Measurements from ENCODE around the gene VWA7. TPM values are rescaled to one million over a fixed set of nuclear protein-coding genes. Genes with fewer than 3 reads are reported as not detected.

The VWA7 gene
- total RNA-seq, 2 experiments from 2014 or later = 5.2 to 5.4 TPM

DNA sequence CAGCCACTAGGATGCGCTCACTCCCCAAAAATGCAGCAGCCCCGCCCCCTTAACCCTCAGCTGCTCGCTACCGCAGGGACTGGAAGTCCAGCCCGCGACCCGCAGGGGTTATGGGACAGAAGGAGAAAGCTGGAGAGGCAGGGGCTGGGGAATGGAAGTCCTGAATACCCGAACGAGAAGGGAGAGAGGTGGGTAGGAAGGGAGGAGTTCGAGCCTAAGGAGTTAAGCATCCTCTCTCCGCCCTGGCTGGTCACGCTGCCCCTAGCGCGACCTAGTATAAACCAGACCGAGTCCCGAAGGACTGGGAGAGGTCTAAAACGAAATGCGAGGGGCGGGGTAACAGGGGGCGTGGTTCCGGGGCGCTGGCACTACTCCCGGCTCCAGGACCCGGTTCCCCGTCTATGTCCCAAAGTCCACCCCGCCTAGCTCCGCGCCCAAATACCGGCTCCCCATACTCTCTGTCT, 47.6 kb downstream of the VWA7 start:
- no peaks in the 10 kb centered on the region for H3K9me3 Mint-ChIP-seq
- peaks cover 80% of the 10 kb centered on the region for H3K4me1 Mint-ChIP-seq
- H3K4me3 Mint-ChIP-seq = peak overlapping the region; percentile 85
- CTCF ChIA-PET = interaction anchor here (0.5 to 4.2 kb wide), 20 partner anchors 9 to 133 kb away, joined by 3 to 16 read pairs (median 4); partner anchors contain the start of genes LY6G5C, MSH5, NEU1 and VARS1
- POLR2A ChIA-PET = interaction anchor here (1.0 kb wide), 1 partner anchor 11 kb away, joined by 3 read pairs; no protein-coding TSS in a partner anchor
- DNase-seq = peak; percentile 80
- H3K27me3 Mint-ChIP-seq = no peaks in the 10 kb centered on the region
- H3K27ac Mint-ChIP-seq = peak overlapping the region; percentile 76
- H3K36me3 Mint-ChIP-seq (ENCODE audit: low read depth) = peaks cover 54% of the 10 kb centered on the region

DNA sequence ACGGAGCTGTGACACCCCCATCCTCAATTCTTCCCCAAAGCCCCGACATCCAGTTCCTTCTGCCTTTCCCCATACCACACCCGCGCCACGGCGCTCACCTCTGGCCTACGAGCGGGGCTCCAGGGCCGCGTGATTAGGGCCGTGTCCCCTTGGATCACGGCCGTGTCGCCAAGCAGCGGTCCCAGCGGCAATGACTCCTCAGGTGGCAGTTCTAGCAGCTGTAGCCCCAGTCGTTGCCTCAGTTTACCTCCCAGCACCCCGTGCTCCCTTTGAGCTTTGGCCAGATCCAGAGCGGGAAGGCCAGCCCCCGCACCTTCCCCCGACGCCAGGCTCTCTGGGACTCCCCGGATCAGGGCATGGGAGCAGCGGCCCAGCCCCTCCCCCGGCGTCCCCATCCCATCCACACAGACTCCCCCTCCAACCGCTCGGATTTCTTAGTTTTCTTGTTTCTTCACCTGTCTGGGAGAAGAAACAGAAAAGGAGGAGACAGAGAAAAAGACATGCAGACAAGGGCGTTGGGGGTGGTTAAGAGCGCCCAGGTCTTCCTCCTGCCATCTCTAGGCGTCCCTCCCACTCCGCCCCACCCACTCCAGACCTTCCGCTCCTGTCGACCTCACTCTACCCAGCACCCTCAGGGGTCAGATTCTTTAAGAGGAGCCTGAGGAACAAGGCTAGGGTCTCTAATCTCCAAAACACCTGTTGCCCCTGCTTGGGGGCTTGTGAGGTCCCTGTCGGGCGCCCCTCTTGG, 48.2 kb downstream of the VWA7 start, which contains the start of gene DDAH2:
DDAH2 (minus strand) TSS at position 533 of the 748 bp plus-strand sequence; CDS start at position 395, 138 bp downstream.
- H3K4me3 Mint-ChIP-seq = peak within 1 kb of the TSS; percentile 85
- H3K27me3 Mint-ChIP-seq = no peaks in the 10 kb centered on the region
- H3K36me3 Mint-ChIP-seq (ENCODE audit: low read depth) = peaks cover 47% of the 10 kb centered on the region
- DNase-seq = no peak
- peak within 1 kb of the TSS; percentile 76 for H3K27ac Mint-ChIP-seq
- ChIA-PET POLR2A (interaction anchor here (1.0 kb wide), 1 partner anchor 11 kb away, joined by 3 read pairs; no protein-coding TSS in a partner anchor), CTCF (interaction anchor here (0.6 to 4.2 kb wide), 18 partner anchors 9 to 134 kb away, joined by 3 to 16 read pairs (median 4); partner anchors contain the start of genes LY6G5C, MSH5, NEU1 and VARS1)
- peaks cover 78% of the 10 kb centered on the region for H3K4me1 Mint-ChIP-seq
- no peaks in the 10 kb centered on the region for H3K9me3 Mint-ChIP-seq

DNA sequence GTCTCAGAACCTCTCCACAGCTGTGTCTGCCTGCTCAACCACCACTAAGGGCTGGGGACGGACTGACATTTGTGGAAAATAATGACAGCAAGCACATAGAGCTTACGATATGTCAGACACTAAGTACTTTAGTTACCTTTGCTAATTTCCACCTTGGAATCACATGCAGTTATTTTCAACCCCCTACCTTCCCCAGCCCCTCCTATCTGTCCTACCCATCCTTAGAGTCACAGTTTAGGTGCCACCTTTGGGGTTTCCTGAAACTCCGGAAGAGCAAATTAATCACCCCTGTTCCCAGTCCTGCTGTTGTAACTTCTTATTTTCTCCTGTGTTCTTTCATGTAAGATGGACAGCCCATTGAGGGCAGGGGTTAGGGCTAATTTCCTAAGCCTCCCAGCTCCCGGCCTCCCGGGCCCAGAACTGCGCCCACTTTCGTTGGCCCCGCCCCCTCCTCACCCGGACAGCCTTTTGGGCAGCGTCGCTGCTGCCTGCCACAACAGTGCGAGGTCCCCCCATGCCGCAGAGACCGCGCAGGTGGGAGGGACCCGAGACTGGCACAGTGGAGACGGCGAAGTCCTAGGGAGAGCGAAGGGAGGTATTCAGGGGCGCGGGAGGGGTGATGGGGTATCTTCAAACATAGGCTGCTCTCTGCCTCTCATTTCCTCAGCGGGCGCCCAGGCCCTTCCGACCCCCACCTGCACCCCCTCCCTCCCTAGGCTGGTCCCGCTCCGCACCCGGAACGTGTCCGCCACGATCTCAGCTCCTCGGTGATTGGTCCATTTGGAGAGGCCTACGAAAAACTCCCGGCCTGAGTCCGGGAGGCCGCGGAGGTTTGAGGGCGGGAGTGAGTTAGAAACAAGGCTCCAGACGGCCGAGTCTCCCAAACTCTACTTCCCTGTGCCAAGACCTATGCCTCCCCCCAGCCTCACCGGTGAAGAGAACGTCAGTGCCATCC, 49.1 kb downstream of the VWA7 start:
- CTCF ChIA-PET = interaction anchor here (1.3 to 2.1 kb wide), 5 partner anchors 8 to 100 kb away, joined by 3 to 7 read pairs (median 4); partner anchors contain the start of gene CLIC1
- no peak for DNase-seq
- H3K36me3 Mint-ChIP-seq (ENCODE audit: low read depth) = peaks cover 38% of the 10 kb centered on the region

DNA sequence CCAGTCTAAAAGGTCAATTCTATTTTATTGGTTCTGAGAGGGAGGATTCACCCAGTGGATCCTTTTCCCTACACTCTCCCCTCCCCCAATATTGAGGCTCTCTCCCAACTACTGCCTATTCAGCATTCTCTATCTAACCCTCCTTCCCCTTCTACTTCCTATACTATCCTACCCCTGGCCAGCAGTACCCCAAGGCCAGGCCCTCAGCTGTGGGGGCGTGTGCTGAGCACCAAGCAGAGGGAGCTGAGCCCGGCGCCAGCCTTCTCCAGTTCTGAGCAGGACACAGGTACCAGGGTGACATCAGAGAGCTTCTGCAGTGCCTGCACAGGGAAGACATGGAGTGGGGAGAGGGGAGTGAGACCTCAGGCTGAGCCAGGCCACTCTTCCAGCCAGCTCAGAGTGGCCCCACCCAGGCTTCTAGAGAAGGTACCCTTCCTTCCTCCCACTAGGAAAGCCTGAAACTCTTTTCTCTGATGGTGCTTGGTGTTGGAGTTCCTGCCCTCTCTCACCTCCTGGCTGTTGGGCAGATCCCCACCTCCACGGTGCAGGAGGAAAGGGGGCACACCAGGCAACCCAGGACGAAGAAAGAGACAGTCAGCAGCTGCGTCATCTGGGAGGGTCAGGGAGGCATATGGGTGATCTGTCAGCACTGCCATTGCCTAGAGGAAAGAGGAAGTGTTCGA, 50.0 kb downstream of the VWA7 start:
- peak; percentile 47 for DNase-seq
- POLR2A ChIA-PET = interaction anchor here (0.8 kb wide), 1 partner anchor 11 kb away, joined by 3 read pairs; no protein-coding TSS in a partner anchor
- no peaks in the 10 kb centered on the region for H3K27me3 Mint-ChIP-seq
- peaks cover 35% of the 10 kb centered on the region for H3K36me3 Mint-ChIP-seq (ENCODE audit: low read depth)
- CTCF ChIA-PET = interaction anchor here (0.6 to 2.1 kb wide), 7 partner anchors 10 to 108 kb away, joined by 3 to 7 read pairs (median 4); partner anchors contain the start of gene CLIC1
- no peaks in the 10 kb centered on the region for H3K9me3 Mint-ChIP-seq
- peak overlapping the region; percentile 28 for H3K4me3 Mint-ChIP-seq
- H3K4me1 Mint-ChIP-seq = peaks cover 74% of the 10 kb centered on the region
- H3K27ac Mint-ChIP-seq = peak overlapping the region; percentile 85

More for the DNA sequence above, 49.1 kb downstream of the VWA7 start:
- no peaks in the 10 kb centered on the region for H3K9me3 Mint-ChIP-seq
- H3K27me3 Mint-ChIP-seq = no peaks in the 10 kb centered on the region
- H3K4me1 Mint-ChIP-seq = peaks cover 73% of the 10 kb centered on the region
- POLR2A ChIA-PET = interaction anchor here (0.8 kb wide), 1 partner anchor 10 kb away, joined by 3 read pairs; no protein-coding TSS in a partner anchor
- H3K4me3 Mint-ChIP-seq = peak overlapping the region; percentile 85
- peak overlapping the region; percentile 85 for H3K27ac Mint-ChIP-seq

DNA sequence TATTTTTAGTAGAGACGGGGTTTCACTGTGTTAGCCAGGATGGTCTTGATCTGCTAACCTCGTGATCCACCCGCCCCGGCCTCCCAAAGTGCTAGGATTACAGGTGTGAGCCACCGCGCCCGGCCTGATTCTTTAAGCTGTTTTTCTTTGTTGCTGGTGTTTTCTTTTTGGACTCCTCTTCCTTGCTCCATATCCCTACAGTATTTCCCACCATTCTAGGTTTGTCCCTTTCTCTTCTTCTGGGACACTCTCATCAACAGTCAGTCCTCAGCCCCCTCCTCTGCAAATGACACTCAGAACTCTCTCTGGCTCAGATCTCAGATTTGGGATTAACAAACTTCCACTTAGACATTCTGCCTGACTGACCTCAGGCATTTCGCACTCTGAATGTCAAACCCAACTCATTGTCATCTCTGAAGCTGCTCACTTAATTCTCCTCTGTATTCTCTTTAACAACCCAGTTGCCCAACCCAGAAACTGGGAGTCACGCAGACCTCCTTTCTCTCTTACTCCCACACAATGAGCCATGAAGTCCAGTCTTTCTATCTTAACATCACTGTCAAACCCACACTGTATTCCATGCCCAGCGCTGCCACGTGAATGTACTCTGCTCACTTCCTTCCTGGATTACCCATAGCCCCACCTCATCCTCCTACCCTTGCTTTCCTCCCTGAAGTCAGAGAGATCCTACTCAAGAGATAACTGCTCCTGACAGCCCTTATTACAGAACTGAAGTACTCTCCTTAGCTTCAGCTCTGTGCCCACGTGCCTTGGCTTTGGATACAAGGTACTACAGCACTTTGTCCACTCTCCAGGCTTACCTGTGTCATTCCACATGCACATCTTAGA, 51.4 kb downstream of the VWA7 start:
- H3K4me3 Mint-ChIP-seq = no peak overlapping the region
- H3K36me3 Mint-ChIP-seq (ENCODE audit: low read depth) = peaks cover 22% of the 10 kb centered on the region
- no peaks in the 10 kb centered on the region for H3K27me3 Mint-ChIP-seq
- peak overlapping the region; percentile 33 for H3K27ac Mint-ChIP-seq
- H3K9me3 Mint-ChIP-seq = no peaks in the 10 kb centered on the region
- no peak for DNase-seq
- POLR2A ChIA-PET = interaction anchor here (0.7 kb wide), 1 partner anchor 11 kb away, joined by 3 read pairs; the partner anchor contains the start of gene CLIC1
- peaks cover 62% of the 10 kb centered on the region for H3K4me1 Mint-ChIP-seq
- CTCF ChIA-PET = interaction anchor here (1.3 to 2.1 kb wide), 3 partner anchors 9 to 28 kb away, joined by 3 to 7 read pairs (median 5); partner anchors contain the start of gene CLIC1

DNA sequence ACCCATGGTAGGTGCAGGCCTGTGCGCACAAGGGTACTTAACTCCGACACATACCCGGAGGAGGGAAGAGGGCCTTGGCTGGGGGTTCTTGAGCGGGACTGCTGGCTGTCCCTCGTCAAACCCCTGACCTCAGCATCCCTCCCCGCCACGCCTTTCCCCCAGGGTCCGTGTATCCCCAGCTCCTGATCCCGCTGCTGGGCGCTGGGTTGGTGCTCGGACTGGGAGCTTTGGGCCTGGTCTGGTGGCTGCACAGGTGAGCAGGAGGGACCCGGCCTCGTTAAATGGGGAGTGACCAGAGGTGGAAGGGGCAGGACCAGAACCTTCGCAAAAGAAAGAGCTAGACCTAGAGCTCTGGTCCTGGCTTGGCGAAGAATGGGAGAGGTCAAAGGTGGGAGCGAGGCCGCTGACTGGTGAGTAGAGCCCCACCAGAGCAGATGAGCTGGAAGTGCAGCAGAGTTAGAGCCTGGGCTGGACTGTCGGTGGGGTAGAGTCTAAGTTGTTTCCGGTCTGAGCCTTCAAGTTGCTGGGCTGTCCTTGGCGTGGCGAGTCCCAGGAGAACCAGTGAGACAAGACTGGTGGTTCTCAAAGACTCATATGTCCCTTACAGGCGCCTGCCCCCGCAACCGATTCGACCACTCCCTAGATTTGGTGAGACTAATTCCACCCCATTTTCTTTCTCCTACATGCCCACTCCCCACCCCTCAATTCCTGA, 53.0 kb downstream of the VWA7 start:
- POLR2A ChIA-PET = no interaction called here
- peaks cover 16% of the 10 kb centered on the region for H3K36me3 Mint-ChIP-seq (ENCODE audit: low read depth)
- H3K27ac Mint-ChIP-seq = no peak overlapping the region
- no peaks in the 10 kb centered on the region for H3K9me3 Mint-ChIP-seq
- CTCF ChIA-PET = interaction anchor here (1.0 to 3.1 kb wide), 3 partner anchors 10 to 201 kb away, joined by 3 to 13 read pairs (median 5); no protein-coding TSS in a partner anchor
- H3K4me1 Mint-ChIP-seq = peaks cover 50% of the 10 kb centered on the region
- H3K27me3 Mint-ChIP-seq = peaks cover 2% of the 10 kb centered on the region
- no peak overlapping the region for H3K4me3 Mint-ChIP-seq
- no peak for DNase-seq

DNA sequence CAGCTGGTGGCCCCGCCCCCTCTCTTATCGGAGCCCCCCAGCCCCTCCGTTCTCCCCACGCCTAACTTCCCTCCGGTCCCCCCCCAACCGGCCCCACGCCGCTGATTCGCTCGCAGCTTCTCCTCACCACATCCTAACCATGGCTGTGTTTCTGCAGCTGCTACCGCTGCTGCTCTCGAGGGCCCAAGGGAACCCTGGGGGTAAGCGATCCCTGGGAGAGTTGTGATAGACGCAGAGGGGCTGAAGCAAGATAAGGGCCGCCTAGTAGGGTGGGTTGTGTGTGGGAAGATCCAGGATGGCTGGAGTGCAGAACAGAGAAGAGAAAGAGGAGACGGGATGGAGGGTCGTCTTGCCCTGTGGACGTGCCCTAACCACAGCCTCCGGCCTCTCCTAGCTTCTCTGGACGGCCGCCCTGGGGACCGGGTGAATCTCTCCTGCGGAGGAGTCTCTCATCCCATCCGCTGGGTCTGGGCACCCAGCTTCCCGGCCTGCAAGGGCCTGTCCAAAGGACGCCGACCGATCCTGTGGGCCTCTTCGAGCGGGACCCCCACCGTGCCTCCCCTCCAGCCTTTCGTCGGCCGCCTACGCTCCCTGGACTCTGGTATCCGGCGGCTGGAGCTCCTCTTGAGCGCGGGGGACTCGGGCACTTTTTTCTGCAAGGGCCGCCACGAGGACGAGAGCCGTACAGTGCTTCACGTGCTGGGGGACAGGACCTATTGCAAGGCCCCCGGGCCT, 53.7 kb downstream of the VWA7 start, which contains the start of gene MPIG6B:
MPIG6B (plus strand) TSS at position 129 of the 735 bp plus-strand sequence; CDS start at position 140, 11 bp downstream.
- Mint-ChIP-seq H3K27ac (no peak within 1 kb of the TSS), H3K27me3 (peaks cover 2% of the 10 kb centered on the region)

DNA sequence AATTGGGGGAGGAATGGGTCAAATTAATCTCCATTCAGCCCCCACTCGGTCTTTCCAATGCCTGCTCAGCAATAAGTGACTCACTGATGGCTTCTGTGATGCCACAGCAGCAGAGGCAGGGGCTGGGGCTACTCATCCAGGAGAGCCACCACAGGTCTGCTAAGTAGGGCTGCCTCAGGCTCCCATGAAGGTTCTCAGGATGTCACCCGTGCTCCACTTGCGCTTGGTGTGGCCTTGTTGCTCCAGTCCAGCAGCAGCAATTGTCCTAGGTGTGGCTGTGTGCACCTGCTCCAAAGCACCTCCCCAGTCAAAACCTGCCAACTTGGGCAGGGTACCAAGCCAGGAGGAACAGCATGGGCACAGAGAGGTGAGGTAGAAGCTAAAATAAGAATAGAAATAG, 55.0 kb downstream of the VWA7 start:
- DNase-seq = no peak
- H3K27ac Mint-ChIP-seq = no peak overlapping the region
- no peaks in the 10 kb centered on the region for H3K9me3 Mint-ChIP-seq
- ChIA-PET POLR2A (no interaction called here), CTCF (interaction anchor here (3.1 kb wide), 1 partner anchor 9 kb away, joined by 13 read pairs; no protein-coding TSS in a partner anchor)
- peaks cover 2% of the 10 kb centered on the region for H3K27me3 Mint-ChIP-seq
- peaks cover 10% of the 10 kb centered on the region for H3K36me3 Mint-ChIP-seq (ENCODE audit: low read depth)
- H3K4me1 Mint-ChIP-seq = peaks cover 30% of the 10 kb centered on the region
- no peak overlapping the region for H3K4me3 Mint-ChIP-seq

More for the DNA sequence above, 53.7 kb downstream of the VWA7 start, which contains the start of gene MPIG6B:
- Mint-ChIP-seq H3K36me3 (ENCODE audit: low read depth) (peaks cover 16% of the 10 kb centered on the region), H3K4me1 (peaks cover 43% of the 10 kb centered on the region), H3K4me3 (no peak within 1 kb of the TSS), H3K9me3 (no peaks in the 10 kb centered on the region)
- DNase-seq = no peak
- ChIA-PET CTCF (interaction anchor here (0.6 to 3.1 kb wide), 3 partner anchors 10 to 172 kb away, joined by 4 to 13 read pairs (median 4); no protein-coding TSS in a partner anchor), POLR2A (no interaction called here)

DNA sequence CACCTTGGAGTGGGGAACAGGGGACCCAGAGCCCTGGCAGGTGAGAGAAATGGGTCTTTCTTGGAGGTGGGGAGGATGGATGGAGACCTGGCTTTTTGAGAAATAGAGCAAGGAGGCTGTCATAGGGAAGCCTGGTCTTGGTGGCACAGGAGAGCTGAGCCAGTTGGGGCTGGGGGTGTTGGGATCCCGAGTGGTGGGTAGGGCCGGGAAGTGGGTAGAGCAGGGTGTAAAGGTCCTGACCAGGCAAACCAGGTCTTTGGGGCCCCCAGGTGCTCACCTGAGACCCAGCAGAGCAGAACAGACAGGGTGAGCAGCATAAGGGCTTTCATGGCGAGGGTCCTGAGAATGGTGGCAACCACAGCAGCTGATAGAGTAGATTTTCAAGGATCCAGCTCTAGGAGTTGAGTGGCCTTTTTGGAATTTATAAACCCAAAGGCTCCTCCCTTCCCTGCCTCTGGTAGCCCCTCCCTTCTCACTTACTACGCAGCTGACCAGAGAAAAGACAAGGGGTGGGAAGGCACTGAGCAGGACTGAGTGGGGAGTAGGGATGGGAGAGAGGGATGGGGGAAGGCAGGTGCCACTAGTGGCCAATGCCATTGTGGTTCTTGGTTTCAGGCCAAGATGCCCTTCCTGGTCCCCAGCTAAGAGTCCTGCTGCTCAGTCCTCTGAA, 55.6 kb downstream of the VWA7 start, which contains the start of gene LY6G6C:
LY6G6C (minus strand) TSS at position 396 of the 670 bp plus-strand sequence; CDS start at position 329, 67 bp downstream.
- POLR2A ChIA-PET = no interaction called here
- peaks cover 24% of the 10 kb centered on the region for H3K4me1 Mint-ChIP-seq
- CTCF ChIA-PET = interaction anchor here (3.1 kb wide), 1 partner anchor 8 kb away, joined by 13 read pairs; no protein-coding TSS in a partner anchor
- peaks cover 5% of the 10 kb centered on the region for H3K36me3 Mint-ChIP-seq (ENCODE audit: low read depth)
- H3K27me3 Mint-ChIP-seq = peaks cover 2% of the 10 kb centered on the region
- no peak within 1 kb of the TSS for H3K4me3 Mint-ChIP-seq
- DNase-seq = no peak
- H3K27ac Mint-ChIP-seq = no peak within 1 kb of the TSS
- H3K9me3 Mint-ChIP-seq = no peaks in the 10 kb centered on the region

All from activated CD4-positive, alpha-beta T cell treated with anti-CD3 and anti-CD28 coated beads, Interleukin-2, amount 10 ng/mL, durations not matched to agents 7 days and 5 days (primary cell).